Mucosa of descending colon (tissue), 3 donors: ENCODE data around the gene OTUD5. TPM values are rescaled to one million over a fixed set of nuclear protein-coding genes. Genes with fewer than 3 reads are reported as not detected.

Source experiments
- ATAC-seq: fragments of 200-7000 bp; cut with Tn5 transposase; one replicate; pipeline ENCODE4 v1.9.1; 2020; ENCODE audit warnings: mild to moderate bottlenecking, moderate library complexity
- DNase-seq, 3 donors: peaks; one replicate each; pipeline ENCODE4 v3.0.0-alpha.2; 2020
- H3K36me3 ChIP-seq: fragments of 200-600 bp; one replicate; pipeline ENCODE4 v1.8.0; 2021; ENCODE audit warnings: low read depth, mild to moderate bottlenecking
- H3K4me1 ChIP-seq: fragments of 200-600 bp; one replicate; pipeline ENCODE4 v1.8.0; 2021; ENCODE audit warnings: low read depth, mild to moderate bottlenecking
- H3K4me3 ChIP-seq: fragments of 200-600 bp; one replicate; pipeline ENCODE4 v1.8.0; 2021; ENCODE audit warnings: mild to moderate bottlenecking
- H3K9me3 ChIP-seq: fragments of 200-600 bp; one replicate; pipeline ENCODE4 v1.8.0; 2021; ENCODE audit warnings: mild to moderate bottlenecking
- CTCF ChIP-seq: fragments of 200-600 bp; IDR thresholded peaks from one replicate; pipeline ENCODE4 v1.8.0; 2022; ENCODE audit warnings: antibody characterized with exemption, mild to moderate bottlenecking
- intact Hi-C, 2 donors: fragments of 100-400 bp; cut with DNase I in 1 of 2; cut with micrococcal nuclease in 1 of 2; formaldehyde crosslinking; loops; one replicate each; pipeline versions ENCODE4 v1.11.0 to v1.11.1; 2022; cut with DNase I, micrococcal nuclease
- total RNA-seq, 3 donors: library from RNA; stranded (reverse); fragmentation: NEBNext Ultra II Directional in 2 of 3; extraction: Animal tissue kit (Norgen Biotek cat#: 25700) in 2 of 3; gene quantifications; one replicate each; pipeline versions ENCODE4 v1.2.1 to v1.2.4, GENCODE V29; 2021 to 2023
- donor health status: DM: no; HTN: no; CAD: no; lungs with moderate emphysema.
- donor health status: DM: no; HTN: no; CAD: no.
- donor health status: DM: no; HTN: yes; CAD: no.

Gene OTUD5
- total RNA-seq, 3 donors from 2014 or later, result 43.6 to 56.5 (median 52.5) TPM

GRCh38 chrX:48904180-48904579 lies 53.2 kb downstream of the OTUD5 start:
- H3K4me3 ChIP-seq, result no peak overlapping the region
- intact Hi-C loops, result no loop called here
- no peaks in the 10 kb centered on the region for H3K9me3 ChIP-seq
- no peak for TF ChIP-seq CTCF
- DNase-seq, result no peak
- no peak for ATAC-seq
- no peaks in the 10 kb centered on the region for H3K4me1 ChIP-seq
- no peaks in the 10 kb centered on the region for H3K36me3 ChIP-seq

GRCh38 chrX:48903290-48903689 lies 54.1 kb downstream of the OTUD5 start:
- no peak for DNase-seq
- H3K4me1 ChIP-seq, result peaks cover 3% of the 10 kb centered on the region
- no peaks in the 10 kb centered on the region for H3K36me3 ChIP-seq
- no peaks in the 10 kb centered on the region for H3K9me3 ChIP-seq
- intact Hi-C loops, result no loop called here
- TF ChIP-seq CTCF, result no peak
- H3K4me3 ChIP-seq, result no peak overlapping the region
- no peak for ATAC-seq

- no peak for DNase-seq
- no peak for TF ChIP-seq CTCF
- H3K4me1 ChIP-seq, result peaks cover 3% of the 10 kb centered on the region
- no peak for ATAC-seq
- intact Hi-C loops, result no loop called here
- no peaks in the 10 kb centered on the region for H3K9me3 ChIP-seq
- no peak overlapping the region for H3K4me3 ChIP-seq
- H3K36me3 ChIP-seq, result no peaks in the 10 kb centered on the region
Observed at GRCh38 chrX:48902776-48903175, 54.6 kb downstream of the OTUD5 start.

GRCh38 chrX:48902135-48902534 lies 55.3 kb downstream of the OTUD5 start:
- Histone ChIP-seq H3K9me3 (no peaks in the 10 kb centered on the region), H3K4me1 (peaks cover 3% of the 10 kb centered on the region), H3K4me3 (no peak overlapping the region), H3K36me3 (no peaks in the 10 kb centered on the region)
- intact Hi-C loops, result no loop called here
- ATAC-seq (no peak), DNase-seq (no peak)
- TF ChIP-seq CTCF, result no peak

GRCh38 chrX:48901069-48901468 lies 56.3 kb downstream of the OTUD5 start:
- intact Hi-C loops, result no loop called here
- H3K4me1 ChIP-seq, result peaks cover 7% of the 10 kb centered on the region
- no peak for ATAC-seq
- no peaks in the 10 kb centered on the region for H3K36me3 ChIP-seq
- H3K9me3 ChIP-seq, result no peaks in the 10 kb centered on the region
- no peak for TF ChIP-seq CTCF
- H3K4me3 ChIP-seq, result no peak overlapping the region
- no peak for DNase-seq

- intact Hi-C loops, result no loop called here
- peaks cover 7% of the 10 kb centered on the region for H3K4me1 ChIP-seq
- no peak for DNase-seq
- no peaks in the 10 kb centered on the region for H3K9me3 ChIP-seq
- ATAC-seq, result no peak
- no peak for TF ChIP-seq CTCF
- H3K36me3 ChIP-seq, result no peaks in the 10 kb centered on the region
- H3K4me3 ChIP-seq, result no peak overlapping the region
Observed at GRCh38 chrX:48899078-48899410, 58.4 kb downstream of the OTUD5 start.
